ENCODE results near the gene LRRC74A. TPM values are rescaled to one million over a fixed set of nuclear protein-coding genes. Genes with fewer than 3 reads are reported as not detected.

The LRRC74A gene
- total and polyA plus RNA-seq, 10 of the 15 experiments (the other 5 are each of a cell fraction or from before 2014, with no cell fraction given), result not detected

DNA sequence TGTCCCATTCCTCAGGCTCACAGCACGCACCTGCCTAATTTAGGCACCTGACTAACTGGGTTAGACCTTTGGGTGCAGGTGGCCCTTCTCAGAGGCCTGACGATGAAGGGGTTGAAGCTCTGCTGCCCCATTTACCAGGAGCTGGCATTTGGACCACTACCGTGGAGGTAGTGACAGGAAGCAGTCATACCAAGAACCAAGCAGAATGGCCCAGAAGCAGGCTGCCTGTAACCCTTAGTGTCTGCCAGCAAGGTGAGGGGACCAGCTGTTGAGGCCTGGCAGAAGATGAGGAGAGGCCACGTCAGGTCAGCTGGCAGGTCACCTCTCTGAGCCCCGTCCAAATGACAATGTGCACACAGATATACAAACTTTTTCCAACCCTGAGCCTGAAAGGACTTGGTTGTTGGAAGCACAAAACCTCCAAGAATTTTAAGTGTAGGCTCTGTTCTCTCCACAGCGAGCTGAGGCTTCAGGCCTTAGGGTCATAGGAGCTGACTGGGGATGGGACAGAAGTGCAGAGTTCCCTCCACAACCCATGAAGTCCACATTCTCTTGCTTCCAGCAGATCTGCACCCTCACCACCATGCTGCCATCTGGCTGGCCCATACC lies 41.8 kb upstream of the LRRC74A start:
- no peak for FAIRE-seq
- Histone ChIP-seq H3K27ac (ENCODE audit: control insufficient read depth, insufficient read depth) (no peak overlapping the region), H3K4me3 (no peak overlapping the region), H3K79me2 (ENCODE audit: control insufficient read depth, insufficient read depth, low read length) (no peaks in the 10 kb centered on the region), H3K4me1 (ENCODE audit: control insufficient read depth, insufficient read depth, low read length) (peaks cover 15% of the 10 kb centered on the region), H3K9me3 (replicated peaks; ENCODE audit: control insufficient read depth, insufficient read depth, low read length) (no peaks in the 10 kb centered on the region), H3K27me3 (replicated peaks in 1 of 2; ENCODE audit: control insufficient read depth in 2 of 2, insufficient read depth in 2 of 2, low read length in 1 of 2) (no peaks in the 10 kb centered on the region), H3K9ac (ENCODE audit: control insufficient read depth, insufficient read depth, low read length) (no peak overlapping the region), H3K4me2 (ENCODE audit: control insufficient read depth, insufficient read depth) (no peak overlapping the region), H3K36me3 (ENCODE audit: control insufficient read depth in 2 of 2, insufficient read depth in 2 of 2, low read length in 1 of 2) (peaks cover 11 to 12% of the 10 kb centered on the region in 2 experiments), H4K20me1 (ENCODE audit: control insufficient read depth, insufficient read depth) (no peaks in the 10 kb centered on the region), H2AFZ (ENCODE audit: control insufficient read depth, low read depth, low read length) (no peak overlapping the region)
- CTCF ChIA-PET, result interaction anchor here (0.6 to 8.9 kb wide), 20 partner anchors 8 to 286 kb away, joined by 3 to 136 read pairs (median 4); no protein-coding TSS in a partner anchor
- SMC1A ChIA-PET (ENCODE audit: uncharacterized antibody, unreplicated experiment), result interaction anchor here (0.9 to 6.1 kb wide), 7 partner anchors 14 to 88 kb away, joined by 3 to 67 read pairs (median 5); no protein-coding TSS in a partner anchor
- ATAC-seq, result no peak
- in situ Hi-C loops (cut with MboI), result loop anchor here (5.0 kb wide), 1 partner anchor 67 kb away; no protein-coding TSS in a partner anchor
- TF ChIP-seq HDGF (IDR thresholded peaks at IDR 0.05) (no peak), SP1 (IDR thresholded peaks at IDR 0.05; ENCODE audit: low read depth, low read length) (no peak), STAT1 (conservative IDR thresholded peaks at IDR 0.05) (no peak), SIN3A (IDR thresholded peaks at IDR 0.05; ENCODE audit: low read depth, low read length) (no peak), SMAD1 (IDR thresholded peaks at IDR 0.05; ENCODE audit: low read depth, partially characterized antibody) (no peak), ZBTB40 (IDR thresholded peaks at IDR 0.05; ENCODE audit: borderline replicate concordance) (no peak), ZNF274 (IDR thresholded peaks at IDR 0.05; ENCODE audit: insufficient read depth, insufficient read length) (no peak), MTA2 (IDR thresholded peaks at IDR 0.05; ENCODE audit: low read depth) (no peak), ZNF217 (IDR thresholded peaks at IDR 0.05) (no peak)
- 98% methylated on average over 6 of the region's 6 CpGs for WGBS (ENCODE audit: insufficient coverage, insufficient replicate concordance, low lambda C conversion rate, missing lambda C conversion rate)
- BruUV-seq (replicated peaks), result no TSS peak
- intact Hi-C loops (cut with micrococcal nuclease; ENCODE audit: unreplicated experiment), result no loop called here
- no peak for DNase-seq (ENCODE audit: low read depth, low spot score)
- RAD21 ChIA-PET (ENCODE audit: unreplicated experiment), result interaction anchor here (0.9 to 4.3 kb wide), 8 partner anchors 23 to 311 kb away, joined by 3 to 41 read pairs (median 3); no protein-coding TSS in a partner anchor
- POLR2A ChIA-PET, result no interaction called here
